ENCODE measurements around the gene PRR33.

Gene PRR33

DNA sequence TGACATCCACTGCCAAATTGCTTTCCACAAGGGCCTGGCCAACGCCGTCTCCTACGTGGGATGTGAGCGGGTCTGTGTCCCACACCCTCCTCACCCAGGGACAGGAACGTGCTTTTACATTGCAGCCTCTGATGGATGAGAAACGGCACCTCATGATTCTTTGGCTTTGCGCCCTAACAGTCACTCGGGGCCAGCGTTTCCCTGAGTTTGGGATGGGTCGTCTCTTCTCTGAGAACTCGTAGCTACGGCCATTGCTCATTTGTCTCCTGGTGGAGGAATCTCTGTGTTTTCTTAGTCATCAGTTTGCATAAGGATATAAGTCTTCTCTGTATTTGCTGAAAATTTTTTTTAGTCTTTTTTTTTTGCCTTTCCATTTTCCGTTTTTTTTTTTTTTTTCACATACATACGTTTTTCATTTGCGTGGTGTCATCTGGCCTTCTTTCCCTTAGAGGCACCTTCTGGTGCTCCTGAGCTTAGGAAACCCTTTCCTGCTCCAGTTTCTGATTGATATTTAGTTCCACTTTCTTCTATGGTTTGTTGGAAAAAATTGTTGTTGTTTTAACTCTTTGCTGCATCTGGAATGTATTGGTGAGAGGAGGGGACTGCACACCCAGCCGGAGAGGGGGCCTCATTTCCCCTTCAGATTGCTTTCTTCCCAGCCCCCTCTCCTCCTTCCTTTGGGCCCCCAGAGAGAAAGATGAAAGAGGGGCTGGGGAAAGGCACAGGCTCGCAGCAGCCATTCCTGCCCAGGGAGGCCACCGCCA, 39.8 kb upstream of the PRR33 start:
- TF ChIP-seq, protein P1, sequence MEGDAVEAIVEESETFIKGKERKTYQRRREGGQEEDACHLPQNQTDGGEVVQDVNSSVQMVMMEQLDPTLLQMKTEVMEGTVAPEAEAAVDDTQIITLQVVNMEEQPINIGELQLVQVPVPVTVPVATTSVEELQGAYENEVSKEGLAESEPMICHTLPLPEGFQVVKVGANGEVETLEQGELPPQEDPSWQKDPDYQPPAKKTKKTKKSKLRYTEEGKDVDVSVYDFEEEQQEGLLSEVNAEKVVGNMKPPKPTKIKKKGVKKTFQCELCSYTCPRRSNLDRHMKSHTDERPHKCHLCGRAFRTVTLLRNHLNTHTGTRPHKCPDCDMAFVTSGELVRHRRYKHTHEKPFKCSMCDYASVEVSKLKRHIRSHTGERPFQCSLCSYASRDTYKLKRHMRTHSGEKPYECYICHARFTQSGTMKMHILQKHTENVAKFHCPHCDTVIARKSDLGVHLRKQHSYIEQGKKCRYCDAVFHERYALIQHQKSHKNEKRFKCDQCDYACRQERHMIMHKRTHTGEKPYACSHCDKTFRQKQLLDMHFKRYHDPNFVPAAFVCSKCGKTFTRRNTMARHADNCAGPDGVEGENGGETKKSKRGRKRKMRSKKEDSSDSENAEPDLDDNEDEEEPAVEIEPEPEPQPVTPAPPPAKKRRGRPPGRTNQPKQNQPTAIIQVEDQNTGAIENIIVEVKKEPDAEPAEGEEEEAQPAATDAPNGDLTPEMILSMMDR (IDR thresholded peaks at IDR 0.05; ENCODE audit: insufficient read depth, low read depth, low read length, missing control alignments): no peak
- DNase-seq (ENCODE audit: low read depth): no peak
- no peak overlapping the region for H3K4me3 ChIP-seq (ENCODE audit: low read depth, low read length)

DNA sequence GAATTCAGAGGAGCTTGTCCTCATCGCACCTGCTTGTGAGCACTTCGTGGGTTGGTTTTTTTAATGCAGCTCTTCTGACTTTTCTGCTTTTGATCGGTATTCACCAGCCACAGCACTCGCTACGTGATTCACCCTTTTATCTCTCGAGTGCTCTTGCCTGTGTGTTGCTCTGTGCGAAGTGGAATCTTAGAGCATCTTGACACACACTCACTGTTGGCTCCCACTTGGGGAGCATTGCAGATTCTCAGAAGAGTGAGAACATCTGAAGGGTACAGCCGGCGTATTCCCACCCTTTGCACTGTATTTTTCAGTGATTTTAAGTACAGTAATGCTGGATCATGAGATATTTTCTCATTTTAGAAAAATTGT, 38.8 kb upstream of the PRR33 start:
- no peak overlapping the region for H3K4me3 ChIP-seq (ENCODE audit: low read depth, low read length)
- DNase-seq (ENCODE audit: low read depth): no peak
- TF ChIP-seq, protein P1 (IDR thresholded peaks at IDR 0.05; ENCODE audit: insufficient read depth, low read depth, low read length, missing control alignments): no peak

DNA sequence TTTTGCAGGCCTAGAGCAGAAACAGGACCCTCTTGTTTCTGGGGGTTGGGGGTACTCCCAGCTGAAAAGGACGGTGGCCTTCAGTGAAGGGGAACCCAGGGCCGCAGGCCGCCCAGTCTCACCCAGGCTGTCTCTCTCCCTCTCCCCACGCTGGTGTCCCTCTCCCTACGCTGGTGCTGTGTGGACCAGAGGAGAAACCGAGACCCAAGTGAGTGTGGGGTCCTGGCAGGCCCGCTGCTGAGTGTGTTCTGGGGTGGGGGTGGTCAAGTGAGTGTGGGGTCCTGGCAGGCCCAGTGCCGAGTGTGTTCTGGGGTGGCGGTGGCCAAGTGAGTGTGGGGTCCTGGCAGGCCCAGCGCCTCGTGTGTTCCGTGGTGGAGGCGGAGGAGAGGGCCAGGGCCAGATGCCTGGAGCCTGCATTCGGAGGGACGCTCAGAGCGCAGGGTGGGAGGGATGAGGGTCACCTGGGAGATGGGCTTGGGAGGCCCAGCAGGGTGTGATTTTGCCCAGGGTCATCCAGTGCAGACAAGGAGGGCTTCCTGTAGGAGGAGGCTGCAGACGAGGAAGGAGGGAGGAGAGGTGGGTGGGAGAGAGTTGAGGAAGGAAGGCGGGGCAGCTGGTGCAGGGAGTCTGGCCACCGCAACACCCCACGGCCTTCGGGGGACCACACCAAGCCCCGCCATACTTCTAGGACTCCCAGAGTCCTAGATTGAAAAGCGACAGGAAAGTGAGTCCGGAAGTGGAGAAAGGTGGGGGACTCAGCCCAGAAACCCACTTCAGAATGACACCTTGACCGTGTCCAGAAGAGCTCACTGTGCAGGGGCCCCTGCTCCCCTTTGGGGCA, 38.1 kb upstream of the PRR33 start:
- no peak for DNase-seq (ENCODE audit: low read depth)
- H3K4me3 ChIP-seq (ENCODE audit: low read depth, low read length): no peak overlapping the region
- TF ChIP-seq, protein P1 (IDR thresholded peaks at IDR 0.05; ENCODE audit: insufficient read depth, low read depth, low read length, missing control alignments): no peak

DNA sequence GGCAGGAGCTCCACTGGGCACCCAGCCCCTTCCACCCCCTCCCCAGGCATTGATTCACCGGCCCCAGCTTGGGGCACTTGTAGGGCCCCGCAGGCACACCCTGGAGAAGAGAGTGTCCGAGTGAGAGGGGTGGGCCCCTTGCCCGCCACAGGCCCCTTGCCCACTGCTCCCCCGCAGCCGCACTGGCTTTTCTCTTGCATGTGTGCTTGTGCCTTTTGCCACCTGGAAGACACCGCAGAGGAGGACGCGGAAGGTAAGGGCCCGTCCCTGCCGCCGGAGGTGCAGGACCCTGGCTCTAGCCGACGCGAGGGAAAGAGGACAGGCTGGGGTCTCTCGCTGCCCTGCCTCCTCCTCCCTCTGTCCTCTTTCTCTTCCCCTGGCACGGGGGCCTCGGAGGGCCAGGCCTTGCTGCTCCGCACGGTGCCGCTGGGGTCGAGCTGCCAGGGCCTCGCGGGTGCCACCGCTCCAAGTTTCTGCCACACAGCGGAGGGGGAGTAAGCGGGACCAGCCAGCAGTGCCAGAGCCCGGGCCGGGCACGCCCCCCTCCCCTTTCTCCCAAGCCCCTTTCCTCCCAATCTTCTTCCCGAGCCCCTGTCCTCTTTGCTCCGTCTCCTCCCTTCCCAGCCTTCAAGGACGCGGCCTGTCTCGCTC, 37.3 kb upstream of the PRR33 start:
- TF ChIP-seq, protein P1 (IDR thresholded peaks at IDR 0.05; ENCODE audit: insufficient read depth, low read depth, low read length, missing control alignments): no peak
- no peak for DNase-seq (ENCODE audit: low read depth)
- no peak overlapping the region for H3K4me3 ChIP-seq (ENCODE audit: low read depth, low read length)

DNA sequence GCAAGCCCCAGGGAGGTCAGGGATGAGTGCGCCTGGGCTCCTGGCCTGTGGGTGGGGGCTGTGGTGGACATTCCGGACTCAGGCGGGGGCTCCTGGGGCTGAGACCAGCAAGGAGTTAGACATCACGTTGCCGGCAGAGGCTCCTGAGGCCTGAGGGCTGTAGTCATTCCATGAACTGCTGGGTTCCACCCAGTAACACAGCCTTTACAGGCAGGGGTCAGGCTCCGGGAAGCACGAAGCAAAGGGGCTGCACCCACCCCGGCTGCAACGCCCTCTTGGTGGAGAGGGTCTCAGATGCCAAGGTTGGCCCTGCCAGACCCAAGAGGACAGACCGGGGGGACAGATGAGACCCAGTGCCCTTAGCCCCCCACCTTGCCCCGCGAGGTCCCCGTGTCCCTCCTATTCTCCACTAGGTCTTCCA, 36.8 kb upstream of the PRR33 start:
- TF ChIP-seq, protein P1 (IDR thresholded peaks at IDR 0.05; ENCODE audit: insufficient read depth, low read depth, low read length, missing control alignments): no peak
- no peak for DNase-seq (ENCODE audit: low read depth)
- H3K4me3 ChIP-seq (ENCODE audit: low read depth, low read length): no peak overlapping the region

DNA sequence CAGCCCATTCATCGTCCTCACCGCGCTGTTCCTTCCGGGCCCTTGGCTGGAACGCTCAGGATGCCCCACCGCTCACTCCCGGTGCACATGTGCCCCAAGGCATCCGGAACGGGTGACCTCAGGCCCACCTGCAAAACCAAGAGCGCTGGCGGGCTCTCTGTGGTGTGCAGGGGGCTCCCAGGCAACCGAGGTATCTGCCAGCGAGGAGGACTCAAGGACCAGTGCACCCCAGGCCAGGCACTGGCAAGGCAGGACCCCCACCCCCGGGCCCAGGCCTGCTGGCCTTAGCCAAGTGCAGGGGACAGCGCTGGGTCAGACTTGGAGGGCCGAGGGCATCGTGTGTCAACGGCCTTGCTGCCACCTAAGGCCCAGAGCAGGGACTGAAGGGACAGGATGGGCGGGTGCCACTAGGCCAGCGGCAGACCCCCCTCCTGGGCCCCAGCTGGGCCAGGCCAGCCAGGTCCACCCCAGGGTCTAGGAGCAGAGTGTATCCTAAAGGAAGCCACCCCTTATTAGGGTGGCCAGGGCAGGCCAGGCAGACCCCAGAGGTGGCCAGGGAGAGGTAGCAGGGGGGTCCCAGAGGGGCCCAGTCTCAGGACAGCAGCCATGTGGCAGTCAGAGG, 36.3 kb upstream of the PRR33 start:
- no peak overlapping the region for H3K4me3 ChIP-seq (ENCODE audit: low read depth, low read length)
- TF ChIP-seq, protein P1 (IDR thresholded peaks at IDR 0.05; ENCODE audit: insufficient read depth, low read depth, low read length, missing control alignments): no peak
- DNase-seq (ENCODE audit: low read depth): no peak
